CD8-positive, alpha-beta memory T cell (primary cell): ENCODE results near the gene ADAM22. TPM values are rescaled to one million over a fixed set of nuclear protein-coding genes. Genes with fewer than 3 reads are reported as not detected.
"Not testable (repeated sequence)": the region's sequence is repeated elsewhere in the genome, so short reads cannot be mapped to it uniquely, and the experiment has no call there.

Source experiments
- CTCF ChIA-PET: fragments of 350-600 bp; sonication (Branson Sonifier 250); formaldehyde crosslinking; loops from one replicate; lab custom pipeline; 2021; ENCODE audit warnings: antibody characterized with exemption; lab: Charles Lee
- POLR2A ChIA-PET: fragments of 350-600 bp; sonication (Branson Sonifier 250); formaldehyde crosslinking; loops from one replicate; lab custom pipeline; 2021; ENCODE audit warnings: antibody characterized with exemption; lab: Charles Lee
- DNase-seq, 5 donors: peaks; one replicate each; pipeline versions ENCODE4 v3.0.0 to v3.0.0-alpha.2; 2020 to 2022; ENCODE audit warnings: mixed read lengths in 1 of 5
- H3K27ac ChIP-seq: one replicate; pipeline ENCODE4 v1.7.0; 2013; ENCODE audit warnings: low read depth, mild to moderate bottlenecking, low read length, moderate library complexity
- H3K27me3 ChIP-seq: 2 replicates; pipeline ENCODE4 v1.7.0; 2013; ENCODE audit warnings: low read length, mild to moderate bottlenecking; ENCODE audit not compliant: insufficient read depth, poor library complexity, severe bottlenecking
- H3K36me3 ChIP-seq: 2 replicates; pipeline ENCODE4 v1.7.0; 2013; ENCODE audit warnings: mild to moderate bottlenecking, low read length, moderate library complexity; ENCODE audit not compliant: insufficient read depth
- H3K4me1 ChIP-seq: 2 replicates; pipeline ENCODE4 v1.7.0; 2013; ENCODE audit warnings: mild to moderate bottlenecking, low read length, moderate library complexity; ENCODE audit not compliant: insufficient read depth
- H3K4me3 ChIP-seq: 2 replicates; pipeline ENCODE4 v1.7.0; 2013; ENCODE audit warnings: mild to moderate bottlenecking, low read length
- H3K9me3 ChIP-seq: 2 replicates; pipeline ENCODE4 v1.7.0; 2013; ENCODE audit warnings: mild to moderate bottlenecking, low read length
- H3K27ac Mint-ChIP-seq, 8 donors: one replicate each; pipeline ENCODE4 v1.8.0; 2020 to 2021; ENCODE audit warnings: mixed read lengths in 8 of 8, mild to moderate bottlenecking in 6 of 8, inconsistent platforms in 3 of 8, moderate library complexity in 3 of 8
- H3K27me3 Mint-ChIP-seq, 2 donors: one replicate each; pipeline ENCODE4 v1.8.0; 2020 to 2021; ENCODE audit warnings: mixed read lengths in 2 of 2, mild to moderate bottlenecking in 1 of 2, moderate library complexity in 1 of 2
- H3K36me3 Mint-ChIP-seq, 3 donors: one replicate each; pipeline ENCODE4 v1.8.0; 2020 to 2021; ENCODE audit warnings: mixed read lengths in 3 of 3, inconsistent platforms in 1 of 3, mild to moderate bottlenecking in 1 of 3
- H3K4me1 Mint-ChIP-seq, 3 donors: one replicate each; pipeline ENCODE4 v1.8.0; 2020 to 2021; ENCODE audit warnings: mixed read lengths in 3 of 3, inconsistent platforms in 1 of 3, mild to moderate bottlenecking in 1 of 3
- H3K4me3 Mint-ChIP-seq, 7 donors: one replicate each; pipeline ENCODE4 v1.8.0; 2020 to 2021; ENCODE audit warnings: mixed read lengths in 7 of 7, mild to moderate bottlenecking in 6 of 7, moderate library complexity in 4 of 7, inconsistent platforms in 2 of 7
- H3K9me3 Mint-ChIP-seq, 5 donors: one replicate each; pipeline ENCODE4 v1.8.0; 2020 to 2022; ENCODE audit warnings: mixed read lengths in 5 of 5, mild to moderate bottlenecking in 3 of 5, moderate library complexity in 2 of 5, inconsistent platforms in 1 of 5
- polyA plus RNA-seq: library from polyadenylated mRNA; unstranded; fragments of 300-500 nt; fragmentation: Illumina TruSeq; gene quantifications from one replicate; pipeline ENCODE4 v1.2.3, GENCODE V29; 2021
- total RNA-seq, 2 experiments: library from RNA; stranded (reverse); gene quantifications; one replicate each; pipeline ENCODE4 v1.2.3, GENCODE V29; 2021

ADAM22 gene
- total and polyA plus RNA-seq, 3 experiments from 2014 or later: 2.3 to 4.7 (median 4.3) TPM

- Histone ChIP-seq H3K27ac (no peak overlapping the region), H3K36me3 (no peaks in the 10 kb centered on the region), H3K4me1 (no peaks in the 10 kb centered on the region), H3K9me3 (no peaks in the 10 kb centered on the region), H3K27me3 (no peaks in the 10 kb centered on the region), H3K4me3 (no peak overlapping the region)
- Mint-ChIP-seq H3K4me1 (peaks cover 0 to 2% (median 0%) of the 10 kb centered on the region in 3 donors), H3K27me3 (peaks cover 0 to 1% of the 10 kb centered on the region in 2 donors), H3K27ac (peak overlapping the region in 1 of 8 donors; percentile 59), H3K9me3 (no peaks in the 10 kb centered on the region), H3K36me3 (peaks cover 3 to 8% (median 7%) of the 10 kb centered on the region in 3 donors), H3K4me3 (no peak overlapping the region)
- CTCF ChIA-PET: interaction anchor here (1.2 kb wide), 1 partner anchor 9 kb away, joined by 3 read pairs; no protein-coding TSS in a partner anchor
- no peak for DNase-seq
- POLR2A ChIA-PET: no interaction called here
Measured at GRCh38 chr7:87912121-87912520, 21.9 kb upstream of the ADAM22 start.

DNA sequence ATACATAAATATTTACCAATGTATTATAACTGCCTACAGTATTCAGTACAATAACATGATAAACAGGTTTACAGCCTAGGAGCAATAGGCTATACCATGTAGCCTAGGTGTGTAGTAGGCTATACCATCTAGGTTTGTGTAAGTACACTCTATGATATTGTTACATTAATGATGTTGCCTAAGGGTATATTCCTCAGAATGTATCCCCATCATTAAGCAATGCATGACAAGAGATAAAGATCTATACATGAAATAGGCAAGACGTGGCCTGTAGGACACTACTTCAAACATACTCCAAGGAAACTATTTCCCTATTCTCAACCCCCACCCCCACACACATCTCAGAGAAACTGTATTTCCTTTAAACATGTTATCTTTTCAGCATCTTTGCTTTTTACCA lies 15.3 kb upstream of the ADAM22 start:
- Mint-ChIP-seq H3K9me3 (no peaks in the 10 kb centered on the region), H3K27ac (no peak overlapping the region), H3K4me1 (no peaks in the 10 kb centered on the region), H3K4me3 (no peak overlapping the region), H3K36me3 (peaks cover 0 to 3% (median 0%) of the 10 kb centered on the region in 3 donors), H3K27me3 (peaks cover 1 to 20% of the 10 kb centered on the region in 2 donors)
- Histone ChIP-seq H3K9me3 (no peaks in the 10 kb centered on the region), H3K4me1 (no peaks in the 10 kb centered on the region), H3K27ac (no peak overlapping the region), H3K27me3 (no peaks in the 10 kb centered on the region), H3K36me3 (no peaks in the 10 kb centered on the region), H3K4me3 (no peak overlapping the region)
- no peak for DNase-seq
- POLR2A ChIA-PET: no interaction called here
- CTCF ChIA-PET: no interaction called here

GRCh38 chr7:87919875-87920274 lies 14.2 kb upstream of the ADAM22 start:
- no peaks in the 10 kb centered on the region for H3K9me3 Mint-ChIP-seq
- CTCF ChIA-PET: no interaction called here

DNA sequence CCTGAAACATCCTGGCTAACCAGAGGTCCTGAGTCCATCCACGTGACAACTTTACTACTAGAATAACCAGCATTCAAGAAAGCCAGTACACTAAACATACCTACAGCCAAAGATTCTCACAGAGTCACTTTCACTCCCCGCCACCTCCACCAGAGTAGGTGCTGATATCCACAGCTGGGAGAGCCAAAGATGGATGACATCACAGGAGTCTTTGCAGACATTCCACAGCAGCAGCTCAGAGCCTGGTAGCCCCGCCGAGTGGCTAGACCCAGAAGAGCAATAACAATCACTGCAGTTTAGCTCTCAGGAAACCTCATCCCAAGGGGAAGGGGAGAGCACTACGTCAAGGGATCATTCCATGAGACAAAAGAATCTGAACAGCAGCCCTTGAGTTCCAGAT lies 13.5 kb upstream of the ADAM22 start:
- H3K27me3 ChIP-seq: no peaks in the 10 kb centered on the region
- DNase-seq: no peak
- Mint-ChIP-seq H3K4me1 (no peaks in the 10 kb centered on the region), H3K36me3 (peaks cover 0 to 3% (median 0%) of the 10 kb centered on the region in 3 donors), H3K4me3 (no peak overlapping the region), H3K27me3 (peaks cover 1 to 20% of the 10 kb centered on the region in 2 donors), H3K27ac (no peak overlapping the region), H3K9me3 (no peaks in the 10 kb centered on the region)
- ChIA-PET CTCF (interaction anchor here (0.8 kb wide), 1 partner anchor 8 kb away, joined by 3 read pairs; no protein-coding TSS in a partner anchor), POLR2A (no interaction called here)
- no peaks in the 10 kb centered on the region for H3K4me1 ChIP-seq
- H3K36me3 ChIP-seq: no peaks in the 10 kb centered on the region
- no peak overlapping the region for H3K4me3 ChIP-seq
- H3K27ac ChIP-seq: no peak overlapping the region
- no peaks in the 10 kb centered on the region for H3K9me3 ChIP-seq

More at GRCh38 chr7:87919875-87920274, 14.2 kb upstream of the ADAM22 start:
- no peaks in the 10 kb centered on the region for H3K9me3 ChIP-seq
- H3K4me1 ChIP-seq: no peaks in the 10 kb centered on the region
- POLR2A ChIA-PET: no interaction called here
- Mint-ChIP-seq H3K4me1 (no peaks in the 10 kb centered on the region), H3K27ac (no peak overlapping the region), H3K4me3 (no peak overlapping the region), H3K36me3 (peaks cover 0 to 3% (median 0%) of the 10 kb centered on the region in 3 donors), H3K27me3 (peaks cover 1 to 20% of the 10 kb centered on the region in 2 donors)
- H3K36me3 ChIP-seq: no peaks in the 10 kb centered on the region
- no peak overlapping the region for H3K4me3 ChIP-seq
- no peak for DNase-seq
- H3K27me3 ChIP-seq: no peaks in the 10 kb centered on the region
- no peak overlapping the region for H3K27ac ChIP-seq

- H3K27ac ChIP-seq, H3K27me3 ChIP-seq, H3K36me3 ChIP-seq, H3K9me3 Mint-ChIP-seq, H3K4me3 ChIP-seq, H3K4me1 Mint-ChIP-seq, H3K36me3 Mint-ChIP-seq, DNase-seq, H3K4me3 Mint-ChIP-seq, POLR2A ChIA-PET, H3K4me1 ChIP-seq, CTCF ChIA-PET, H3K27ac Mint-ChIP-seq, H3K9me3 ChIP-seq: not testable (repeated sequence)
- H3K27me3 Mint-ChIP-seq: peaks cover 1 to 16% of the 10 kb centered on the region in 2 donors
Measured at GRCh38 chr7:87922759-87923395, 11.2 kb upstream of the ADAM22 start.

DNA sequence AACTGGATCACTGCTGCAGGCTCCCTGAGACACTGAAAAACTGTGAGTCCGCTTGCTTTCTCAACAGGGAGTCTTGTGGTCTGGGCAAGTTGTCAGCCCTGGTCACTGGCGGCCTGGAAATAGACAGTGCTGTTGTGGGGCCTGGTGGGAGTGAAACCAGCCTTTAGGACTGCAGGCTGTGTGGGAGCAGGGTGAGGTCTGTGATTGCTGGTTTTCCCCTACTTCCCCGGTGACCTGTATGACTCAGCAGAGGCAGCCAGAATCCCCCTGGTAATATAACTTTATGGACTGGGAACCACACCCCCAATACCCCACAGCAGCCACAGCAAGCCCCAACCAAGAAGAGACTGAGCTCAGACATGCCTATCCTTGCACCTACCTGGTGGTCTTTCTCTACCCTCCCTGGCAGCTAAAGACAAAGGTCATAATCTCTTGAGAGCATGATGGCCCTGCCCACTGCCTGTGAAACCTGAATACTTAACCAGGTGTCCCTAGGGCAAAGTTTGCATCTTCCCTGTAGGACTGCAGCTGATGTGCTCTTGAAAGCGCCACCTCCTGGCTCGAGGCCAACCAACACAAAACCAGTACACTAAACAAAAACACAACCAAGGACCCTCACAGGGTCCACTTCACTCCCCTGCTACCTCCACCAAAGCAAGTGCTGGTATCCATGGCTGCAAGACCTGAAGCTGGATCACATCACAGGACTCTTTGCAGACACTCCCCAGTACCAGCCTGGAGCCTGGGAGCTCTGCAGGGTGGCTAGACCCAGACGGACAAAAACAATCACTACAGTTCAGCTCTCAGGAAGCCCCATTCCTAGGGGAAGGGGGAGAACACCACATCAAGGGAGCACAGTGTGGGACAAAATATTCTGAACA lies 7.2 kb upstream of the ADAM22 start:
- no peak overlapping the region for H3K27ac ChIP-seq
- H3K4me3 ChIP-seq: no peak overlapping the region
- H3K27me3 Mint-ChIP-seq: peaks cover 1 to 3% of the 10 kb centered on the region in 2 donors
- no peaks in the 10 kb centered on the region for H3K36me3 Mint-ChIP-seq
- no peaks in the 10 kb centered on the region for H3K36me3 ChIP-seq
- H3K4me3 Mint-ChIP-seq: no peak overlapping the region
- no peak overlapping the region for H3K27ac Mint-ChIP-seq
- H3K9me3 Mint-ChIP-seq: no peaks in the 10 kb centered on the region
- no peaks in the 10 kb centered on the region for H3K4me1 ChIP-seq
- DNase-seq: no peak
- H3K9me3 ChIP-seq: no peaks in the 10 kb centered on the region
- ChIA-PET CTCF (no interaction called here), POLR2A (no interaction called here)
- H3K4me1 Mint-ChIP-seq: no peaks in the 10 kb centered on the region
- no peaks in the 10 kb centered on the region for H3K27me3 ChIP-seq

DNA sequence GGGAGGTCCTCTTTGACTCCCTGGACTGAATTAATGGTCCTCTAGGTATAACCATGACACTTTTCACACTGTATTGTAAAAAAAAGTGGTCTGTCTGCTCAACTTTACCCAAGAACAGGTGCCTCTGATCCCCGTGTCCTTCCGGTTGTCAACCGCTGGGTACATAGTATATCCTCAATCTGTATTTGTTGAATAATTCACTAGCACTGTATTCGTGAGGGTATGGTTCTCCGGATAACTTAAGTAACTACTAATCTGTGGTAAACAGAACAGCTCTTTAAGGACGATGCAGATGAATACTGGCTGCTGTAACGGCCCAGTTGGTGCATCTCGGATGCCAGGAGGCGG lies 472 bp upstream of the ADAM22 start:
- peak overlapping the region; percentile 38 for H3K27ac ChIP-seq
- POLR2A ChIA-PET: interaction anchor here (0.7 to 1.5 kb wide), 3 partner anchors 16 to 329 kb away, joined by 3 to 14 read pairs (median 4); partner anchors contain the start of genes DBF4 and SLC25A40
- peak overlapping the region; percentile 88 to 95 (median 93) for H3K4me3 Mint-ChIP-seq

More for the DNA sequence above, 472 bp upstream of the ADAM22 start:
- Mint-ChIP-seq H3K4me1 (peaks cover 9 to 22% (median 13%) of the 10 kb centered on the region in 3 donors), H3K27me3 (no peaks in the 10 kb centered on the region), H3K9me3 (no peaks in the 10 kb centered on the region), H3K36me3 (peaks cover 0 to 12% (median 0%) of the 10 kb centered on the region in 3 donors), H3K27ac (peak overlapping the region; percentile 59 to 89 (median 79))
- Histone ChIP-seq H3K9me3 (no peaks in the 10 kb centered on the region), H3K4me3 (peak overlapping the region; percentile 69), H3K27me3 (no peaks in the 10 kb centered on the region), H3K36me3 (no peaks in the 10 kb centered on the region), H3K4me1 (peaks cover 6% of the 10 kb centered on the region)
- DNase-seq: no peak
- CTCF ChIA-PET: interaction anchor here (0.7 to 1.9 kb wide), 7 partner anchors 9 to 287 kb away, joined by 3 to 8 read pairs (median 3); partner anchors contain the start of genes DBF4 and SLC25A40
